Heart left ventricle (tissue), 13 donors: ENCODE measurements around the gene TRABD2A.

Source experiments
- POLR2A ChIP-seq, 2 donors: fragments of 450-650 bp; IDR thresholded peaks; one replicate each; pipeline ENCODE4 v1.6.1; 2017; ENCODE audit warnings: antibody characterized with exemption in 2 of 2, mild to moderate bottlenecking in 2 of 2, moderate library complexity in 2 of 2
- TF ChIP-seq, protein P1 (sequence below), 12 donors: fragments of 200-600 bp; sonication (generic) in 4 of 12; IDR thresholded peaks; one replicate each; pipeline versions ENCODE4 v1.5.0 to v1.8.0; 2018 to 2022; ENCODE audit warnings: antibody characterized with exemption in 12 of 12, mild to moderate bottlenecking in 5 of 12
- donor health status: ischemic (EF 13 %, LVEDD 7.1; RV severe dilation, severe dysfunction).
- donor health status: DM: no; HTN: yes; CAD: no.
- donor health status: DM: no; HTN: no; CAD: no.
- donor health status: ischemic (EF 25% LVEDD 6.9; RV normal size, moderate dysfunction).
- donor health status: ischemic (EF 25% LVEDD 5.7; RV mildly dilated, moderate dysfunction).
- donor health status: ischemic (EF 35%, LVEDD 5.7; RV mildly dilated, moderate dysfunction).
- donor health status: nonischemic (EF 11% LVEDD 7.7; RV severe dilation, severe dysfunction).
- donor health status: DM: yes; HTN: yes; CAD: no.
- donor health status: PGD.
- donor health status: ischemic (EF 29% LVEDD 5.4; RV normal size, mild dysfunction).
- donor health status: nonischemic (EF 23%, LVEDD 6.1; RV moderate dilation, normal function).

DNA sequence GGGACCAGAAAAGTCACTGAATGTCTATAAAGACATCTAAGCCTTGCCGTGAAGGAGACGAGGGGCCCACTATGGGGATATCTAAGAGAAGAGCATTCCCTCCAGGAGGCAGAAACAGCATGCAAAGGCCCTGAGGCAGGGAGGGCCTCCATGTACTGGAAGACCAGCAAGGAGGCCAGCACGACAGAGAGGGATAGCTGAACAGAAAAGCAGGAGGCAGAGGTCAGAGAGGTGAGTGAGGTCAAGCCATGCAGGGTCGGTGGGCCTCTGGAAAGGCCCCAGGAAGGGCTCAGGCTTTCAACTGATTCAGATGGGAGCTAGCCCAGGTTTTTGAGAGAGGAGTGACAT, 5.7 kb downstream of the TRABD2A start:
- TF ChIP-seq, protein P1, sequence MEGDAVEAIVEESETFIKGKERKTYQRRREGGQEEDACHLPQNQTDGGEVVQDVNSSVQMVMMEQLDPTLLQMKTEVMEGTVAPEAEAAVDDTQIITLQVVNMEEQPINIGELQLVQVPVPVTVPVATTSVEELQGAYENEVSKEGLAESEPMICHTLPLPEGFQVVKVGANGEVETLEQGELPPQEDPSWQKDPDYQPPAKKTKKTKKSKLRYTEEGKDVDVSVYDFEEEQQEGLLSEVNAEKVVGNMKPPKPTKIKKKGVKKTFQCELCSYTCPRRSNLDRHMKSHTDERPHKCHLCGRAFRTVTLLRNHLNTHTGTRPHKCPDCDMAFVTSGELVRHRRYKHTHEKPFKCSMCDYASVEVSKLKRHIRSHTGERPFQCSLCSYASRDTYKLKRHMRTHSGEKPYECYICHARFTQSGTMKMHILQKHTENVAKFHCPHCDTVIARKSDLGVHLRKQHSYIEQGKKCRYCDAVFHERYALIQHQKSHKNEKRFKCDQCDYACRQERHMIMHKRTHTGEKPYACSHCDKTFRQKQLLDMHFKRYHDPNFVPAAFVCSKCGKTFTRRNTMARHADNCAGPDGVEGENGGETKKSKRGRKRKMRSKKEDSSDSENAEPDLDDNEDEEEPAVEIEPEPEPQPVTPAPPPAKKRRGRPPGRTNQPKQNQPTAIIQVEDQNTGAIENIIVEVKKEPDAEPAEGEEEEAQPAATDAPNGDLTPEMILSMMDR (IDR thresholded peaks at IDR 0.05) = no peak
- no peak for TF ChIP-seq POLR2A (IDR thresholded peaks at IDR 0.05)
